ENCODE measurements around the gene ADAMTS13. TPM values are rescaled to one million over a fixed set of nuclear protein-coding genes. Genes with fewer than 3 reads are reported as not detected.
A peak's percentile ranks its signal among the peaks of the same experiment; 100 is the strongest.

ADAMTS13 gene
- total and polyA plus RNA-seq, 2 experiments from 2014 or later: 10.1 to 16.9 TPM

DNA sequence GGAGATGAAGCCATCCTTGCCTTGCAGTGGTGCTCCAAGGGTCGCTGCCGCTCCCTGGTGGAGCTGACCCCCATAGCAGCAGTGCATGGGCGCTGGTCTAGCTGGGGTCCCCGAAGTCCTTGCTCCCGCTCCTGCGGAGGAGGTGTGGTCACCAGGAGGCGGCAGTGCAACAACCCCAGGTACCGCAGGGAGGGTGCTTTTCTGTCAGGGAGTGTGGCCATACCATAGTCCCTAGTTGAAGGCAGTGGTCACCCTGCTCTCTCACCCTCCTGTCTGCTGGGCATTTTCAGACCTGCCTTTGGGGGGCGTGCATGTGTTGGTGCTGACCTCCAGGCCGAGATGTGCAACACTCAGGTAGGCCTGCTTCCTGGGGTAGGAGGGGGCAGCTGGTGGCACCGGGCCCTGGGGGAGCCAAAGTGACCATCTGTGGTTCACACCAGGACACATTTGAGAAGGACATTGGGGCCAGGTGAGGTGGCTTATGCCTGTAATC is 11.2 kb downstream of the ADAMTS13 start:
- no peak for DNase-seq (ENCODE audit: low read depth in 1 of 2, low spot score in 1 of 2)
- no peaks in the 10 kb centered on the region for H3K4me1 ChIP-seq (ENCODE audit: low read depth)
- TF ChIP-seq, protein P1, sequence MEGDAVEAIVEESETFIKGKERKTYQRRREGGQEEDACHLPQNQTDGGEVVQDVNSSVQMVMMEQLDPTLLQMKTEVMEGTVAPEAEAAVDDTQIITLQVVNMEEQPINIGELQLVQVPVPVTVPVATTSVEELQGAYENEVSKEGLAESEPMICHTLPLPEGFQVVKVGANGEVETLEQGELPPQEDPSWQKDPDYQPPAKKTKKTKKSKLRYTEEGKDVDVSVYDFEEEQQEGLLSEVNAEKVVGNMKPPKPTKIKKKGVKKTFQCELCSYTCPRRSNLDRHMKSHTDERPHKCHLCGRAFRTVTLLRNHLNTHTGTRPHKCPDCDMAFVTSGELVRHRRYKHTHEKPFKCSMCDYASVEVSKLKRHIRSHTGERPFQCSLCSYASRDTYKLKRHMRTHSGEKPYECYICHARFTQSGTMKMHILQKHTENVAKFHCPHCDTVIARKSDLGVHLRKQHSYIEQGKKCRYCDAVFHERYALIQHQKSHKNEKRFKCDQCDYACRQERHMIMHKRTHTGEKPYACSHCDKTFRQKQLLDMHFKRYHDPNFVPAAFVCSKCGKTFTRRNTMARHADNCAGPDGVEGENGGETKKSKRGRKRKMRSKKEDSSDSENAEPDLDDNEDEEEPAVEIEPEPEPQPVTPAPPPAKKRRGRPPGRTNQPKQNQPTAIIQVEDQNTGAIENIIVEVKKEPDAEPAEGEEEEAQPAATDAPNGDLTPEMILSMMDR (IDR thresholded peaks at IDR 0.05; ENCODE audit: low read depth, low read length): no peak
- peaks cover 3% of the 10 kb centered on the region for H3K27me3 ChIP-seq
- no peak overlapping the region for H3K27ac ChIP-seq
- H3K4me3 ChIP-seq: no peak overlapping the region
- no peaks in the 10 kb centered on the region for H3K36me3 ChIP-seq
- H3K9me3 ChIP-seq (ENCODE audit: low read depth): no peaks in the 10 kb centered on the region

DNA sequence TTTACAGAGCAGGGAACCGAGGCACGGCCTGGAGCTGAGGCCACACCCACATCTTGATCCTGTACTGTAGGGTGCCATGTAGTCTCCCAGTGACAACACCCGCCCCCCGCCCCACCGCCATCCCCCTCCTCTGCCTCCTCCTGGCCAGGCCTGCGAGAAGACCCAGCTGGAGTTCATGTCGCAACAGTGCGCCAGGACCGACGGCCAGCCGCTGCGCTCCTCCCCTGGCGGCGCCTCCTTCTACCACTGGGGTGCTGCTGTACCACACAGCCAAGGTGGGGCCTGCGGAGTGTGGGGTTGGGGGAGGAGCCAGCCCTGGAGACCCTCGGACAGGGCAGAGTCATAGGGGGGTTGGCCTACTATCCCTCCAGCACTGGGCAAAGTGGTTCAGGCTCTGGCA is 14.5 kb downstream of the ADAMTS13 start:
- Histone ChIP-seq H3K4me1 (ENCODE audit: low read depth) (no peaks in the 10 kb centered on the region), H3K4me3 (no peak overlapping the region), H3K9me3 (ENCODE audit: low read depth) (no peaks in the 10 kb centered on the region), H3K27ac (no peak overlapping the region), H3K36me3 (no peaks in the 10 kb centered on the region), H3K27me3 (no peaks in the 10 kb centered on the region)
- DNase-seq (ENCODE audit: low read depth in 1 of 2, low spot score in 1 of 2): no peak
- TF ChIP-seq, protein P1 (IDR thresholded peaks at IDR 0.05; ENCODE audit: low read depth, low read length): no peak

DNA sequence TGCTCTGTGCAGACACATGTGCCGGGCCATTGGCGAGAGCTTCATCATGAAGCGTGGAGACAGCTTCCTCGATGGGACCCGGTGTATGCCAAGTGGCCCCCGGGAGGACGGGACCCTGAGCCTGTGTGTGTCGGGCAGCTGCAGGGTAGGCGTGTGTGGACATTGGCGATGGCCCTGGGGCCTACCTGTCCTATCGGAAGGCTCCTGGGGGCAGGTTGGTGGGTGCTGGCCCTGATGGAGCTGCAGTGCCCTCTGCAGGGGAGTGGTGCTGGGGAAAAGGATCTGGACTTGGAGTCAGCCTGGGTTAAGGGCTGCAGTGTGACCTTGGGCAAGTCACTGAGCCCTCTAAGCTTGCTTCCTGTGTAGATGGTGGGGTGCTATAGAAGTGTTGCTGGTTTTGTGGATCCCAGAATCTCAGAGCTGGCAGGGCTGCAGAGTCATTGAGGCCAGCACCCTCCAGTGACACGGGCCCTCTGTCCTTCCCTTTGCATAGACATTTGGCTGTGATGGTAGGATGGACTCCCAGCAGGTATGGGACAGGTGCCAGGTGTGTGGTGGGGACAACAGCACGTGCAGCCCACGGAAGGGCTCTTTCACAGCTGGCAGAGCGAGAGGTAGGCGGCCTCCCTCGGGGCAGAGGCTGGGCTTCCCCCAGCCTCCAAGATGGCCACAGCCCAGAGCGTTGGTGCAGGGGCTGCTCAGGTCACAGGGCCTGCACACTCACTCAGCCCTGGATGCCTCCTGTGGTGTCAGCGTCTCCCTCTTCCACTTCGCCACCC is 15.8 kb downstream of the ADAMTS13 start:
- no peak overlapping the region for H3K4me3 ChIP-seq
- DNase-seq (ENCODE audit: low read depth in 1 of 2, low spot score in 1 of 2): no peak
- no peaks in the 10 kb centered on the region for H3K9me3 ChIP-seq (ENCODE audit: low read depth)
- no peaks in the 10 kb centered on the region for H3K27me3 ChIP-seq
- no peaks in the 10 kb centered on the region for H3K4me1 ChIP-seq (ENCODE audit: low read depth)
- no peaks in the 10 kb centered on the region for H3K36me3 ChIP-seq
- TF ChIP-seq, protein P1 (IDR thresholded peaks at IDR 0.05; ENCODE audit: low read depth, low read length): peak; percentile 25
- no peak overlapping the region for H3K27ac ChIP-seq

DNA sequence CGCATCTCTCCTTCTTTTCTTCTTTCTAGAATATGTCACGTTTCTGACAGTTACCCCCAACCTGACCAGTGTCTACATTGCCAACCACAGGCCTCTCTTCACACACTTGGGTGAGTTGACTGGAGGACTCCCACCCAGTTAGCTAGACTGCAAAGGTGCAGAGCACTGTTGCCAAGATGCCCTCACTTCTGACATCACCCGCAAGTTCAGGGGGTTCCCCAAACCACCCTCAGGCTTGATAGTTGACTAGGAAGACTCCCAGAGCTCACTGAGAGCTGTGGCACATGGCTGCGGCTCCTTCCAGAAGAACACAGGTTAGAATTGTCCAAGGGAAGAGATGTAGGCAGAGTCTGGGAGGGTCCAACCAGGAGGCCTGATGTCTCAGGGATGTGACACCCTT is 17.2 kb downstream of the ADAMTS13 start:
- TF ChIP-seq, protein P1 (IDR thresholded peaks at IDR 0.05; ENCODE audit: low read depth, low read length): no peak
- Histone ChIP-seq H3K27ac (no peak overlapping the region), H3K36me3 (no peaks in the 10 kb centered on the region), H3K4me1 (ENCODE audit: low read depth) (no peaks in the 10 kb centered on the region), H3K4me3 (no peak overlapping the region), H3K27me3 (no peaks in the 10 kb centered on the region), H3K9me3 (ENCODE audit: low read depth) (no peaks in the 10 kb centered on the region)
- no peak for DNase-seq (ENCODE audit: low read depth in 1 of 2, low spot score in 1 of 2)

DNA sequence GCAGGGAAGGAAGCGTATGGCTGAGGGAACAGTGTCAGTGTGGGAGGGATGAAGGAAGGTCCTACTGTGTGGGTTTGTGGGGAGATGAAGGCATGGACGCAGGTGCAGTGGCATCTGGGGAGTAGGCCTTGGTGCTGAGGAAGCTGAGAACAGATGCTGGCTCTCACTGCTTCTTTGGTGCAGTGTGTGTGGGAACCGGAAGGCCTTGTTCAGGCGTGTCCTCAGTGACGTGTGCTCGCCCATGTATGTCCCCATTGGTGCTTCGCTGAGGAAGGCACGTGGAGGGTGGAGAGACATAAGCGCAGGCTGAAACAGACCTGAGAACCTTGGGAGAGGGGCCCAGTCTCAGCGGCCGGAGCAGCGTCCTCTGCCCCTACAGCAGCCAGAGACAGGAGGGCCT is 18.7 kb downstream of the ADAMTS13 start:
- no peak overlapping the region for H3K27ac ChIP-seq
- DNase-seq (ENCODE audit: low read depth in 1 of 2, low spot score in 1 of 2): no peak
- no peaks in the 10 kb centered on the region for H3K36me3 ChIP-seq
- no peaks in the 10 kb centered on the region for H3K9me3 ChIP-seq (ENCODE audit: low read depth)
- H3K27me3 ChIP-seq: no peaks in the 10 kb centered on the region
- no peak overlapping the region for H3K4me3 ChIP-seq
- no peaks in the 10 kb centered on the region for H3K4me1 ChIP-seq (ENCODE audit: low read depth)
- TF ChIP-seq, protein P1 (IDR thresholded peaks at IDR 0.05; ENCODE audit: low read depth, low read length): no peak

Measured in cardiac muscle cell (in vitro differentiated cells and primary cell).